Diencephalon (tissue), 1 donor: ENCODE data around the gene RAB11FIP4. TPM values are rescaled to one million over a fixed set of nuclear protein-coding genes. Genes with fewer than 3 reads are reported as not detected.

ENCODE experiments used
- small RNA-seq: library from RNA; depleted of rRNA; stranded (forward); fragments of <200 nt; gene quantifications from one replicate; pipeline ENCODE3, GENCODE V24; 2014
- total RNA-seq: library from RNA; depleted of rRNA; stranded (reverse); fragments of >200 nt; gene quantifications from one replicate; pipeline ENCODE4 v1.2.3, GENCODE V29; 2014

Gene RAB11FIP4
- total RNA-seq: 54.9 TPM

GRCh38 chr17:31391496-31391949, at the start of gene RAB11FIP4:
RAB11FIP4 (plus strand) TSS chr17:31391675; CDS start chr17:31391853, 178 bp downstream.

Small RNA genes within 50 kb of the gene (small RNA-seq; reads per million reads assigned to genes)
- gene MIR193A (0.13 reads per million), gene MIR4725 (not detected), gene RN7SL45P (not detected), gene RN7SL79P (not detected), gene RNU6ATAC7P (not detected)

Other genes with a start within 250 kb of the RAB11FIP4 start
- 45.4 TPM for gene OMG, start 94.4 kb upstream of the RAB11FIP4 start, total RNA-seq
- gene EVI2B, start 77.6 kb upstream of the RAB11FIP4 start, total RNA-seq: 0.69 TPM
- gene EVI2A, start 70.1 kb upstream of the RAB11FIP4 start, total RNA-seq: 5.5 TPM